ENCODE results near the gene AGMAT. TPM values are rescaled to one million over a fixed set of nuclear protein-coding genes. Genes with fewer than 3 reads are reported as not detected.

The AGMAT gene
- total and polyA plus RNA-seq, 9 of the 15 experiments (the other 6 are each of a cell fraction or from before 2014, with no cell fraction given), result not detected

DNA sequence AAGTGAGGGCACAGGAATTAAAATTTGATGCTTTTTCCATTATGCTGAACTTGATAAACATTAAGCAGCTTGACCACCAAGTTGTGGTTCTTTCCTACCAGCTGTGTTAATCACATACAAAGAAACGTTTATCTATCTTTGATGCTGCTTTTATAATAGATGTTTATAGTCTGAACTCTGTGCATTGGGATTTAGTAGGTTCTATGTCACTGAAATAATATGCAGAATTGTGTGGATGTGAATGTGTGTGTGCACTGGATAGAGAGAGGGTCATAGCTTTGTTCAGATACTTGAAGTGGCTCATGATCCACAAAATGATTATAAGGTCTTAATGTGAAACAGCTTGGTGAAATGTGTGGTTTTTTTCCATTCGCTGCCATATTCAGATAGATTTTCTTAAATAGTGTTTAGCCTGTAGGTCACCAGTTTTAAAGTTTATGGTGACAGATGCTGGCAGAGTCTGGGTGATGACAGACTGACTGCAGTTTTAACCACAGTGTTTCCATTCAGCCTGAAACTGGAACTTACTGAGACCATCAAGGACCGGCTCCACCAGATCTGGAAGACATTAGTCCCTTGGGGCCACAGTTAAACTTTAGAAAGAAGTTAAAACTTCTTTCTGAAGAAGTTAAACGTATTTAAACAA is 42.6 kb upstream of the AGMAT start (continued):
- TF ChIP-seq CEBPZ (IDR thresholded peaks at IDR 0.05; ENCODE audit: borderline replicate concordance, low read depth, low read length) (no peak), HMGXB4 (CRISPR knock-in tag; IDR thresholded peaks at IDR 0.05) (no peak), NUFIP1 (IDR thresholded peaks at IDR 0.05; ENCODE audit: partially characterized antibody) (peak; percentile 0), ZBTB11 (CRISPR knock-in tag; IDR thresholded peaks at IDR 0.05) (no peak), HMGN3 (IDR thresholded peaks at IDR 0.05; ENCODE audit: borderline replicate concordance, extremely low read depth, insufficient read length, low read depth, low read length) (no peak), SMAD4 (CRISPR knock-in tag; conservative IDR thresholded peaks at IDR 0.05) (0 out of 2 replicates have a peak, but pooled peaks have one; percentile 47), RUNX1 (IDR thresholded peaks at IDR 0.05; ENCODE audit: low read depth) (no peak), MEIS2 (IDR thresholded peaks at IDR 0.05; ENCODE audit: partially characterized antibody) (peak; percentile 95), ESRRA (IDR thresholded peaks at IDR 0.05; ENCODE audit: borderline replicate concordance, low read depth) (peak; percentile 19; the same call in 1 of the 2 replicates), RBFOX2 (IDR thresholded peaks at IDR 0.05; ENCODE audit: low read depth, low read length) (0 out of 2 replicates have a peak, but pooled peaks have one; percentile 5)
- TF ChIP-seq, protein P1, sequence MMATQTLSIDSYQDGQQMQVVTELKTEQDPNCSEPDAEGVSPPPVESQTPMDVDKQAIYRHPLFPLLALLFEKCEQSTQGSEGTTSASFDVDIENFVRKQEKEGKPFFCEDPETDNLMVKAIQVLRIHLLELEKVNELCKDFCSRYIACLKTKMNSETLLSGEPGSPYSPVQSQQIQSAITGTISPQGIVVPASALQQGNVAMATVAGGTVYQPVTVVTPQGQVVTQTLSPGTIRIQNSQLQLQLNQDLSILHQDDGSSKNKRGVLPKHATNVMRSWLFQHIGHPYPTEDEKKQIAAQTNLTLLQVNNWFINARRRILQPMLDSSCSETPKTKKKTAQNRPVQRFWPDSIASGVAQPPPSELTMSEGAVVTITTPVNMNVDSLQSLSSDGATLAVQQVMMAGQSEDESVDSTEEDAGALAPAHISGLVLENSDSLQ (IDR thresholded peaks at IDR 0.05), result peak; percentile 49; the same call in 1 of the 2 replicates

All from K562 (cell line).